Measurements from ENCODE around the gene KCNIP1.

GRCh38 chr5:170563824-170564567, 60.2 kb downstream of the KCNIP1 start:
- TF ChIP-seq CTCF (IDR thresholded peaks at IDR 0.05 in 8 of 11, conservative IDR thresholded peaks at IDR 0.05 in 3 of 11): no peak
- TF ChIP-seq POLR2A (IDR thresholded peaks at IDR 0.05): no peak
